ENCODE results near the gene LHCGR. TPM values are rescaled to one million over a fixed set of nuclear protein-coding genes. Genes with fewer than 3 reads are reported as not detected.

LHCGR gene
- polyA plus RNA-seq, 1 donor from 2014 or later: not detected

GRCh38 chr2:48719480-48720177 is 35.9 kb downstream of the LHCGR start:
- no peaks in the 10 kb centered on the region for H3K9me3 ChIP-seq (ENCODE audit: low read length)
- no peak overlapping the region for H3K4me2 ChIP-seq (ENCODE audit: low read length)
- no peaks in the 10 kb centered on the region for H3K9me2 ChIP-seq (ENCODE audit: insufficient read depth, low read length)
- H3F3A ChIP-seq (ENCODE audit: insufficient read depth, low read length, poor library complexity, severe bottlenecking): no peaks in the 10 kb centered on the region
- no peaks in the 10 kb centered on the region for H3K36me3 ChIP-seq (ENCODE audit: insufficient read depth, low read length)
- H4K20me1 ChIP-seq (ENCODE audit: insufficient read depth): no peaks in the 10 kb centered on the region
- H3K27me3 ChIP-seq (ENCODE audit: insufficient read depth, low read depth, low read length): no peaks in the 10 kb centered on the region
- no peaks in the 10 kb centered on the region for H3K79me2 ChIP-seq (replicated peaks; ENCODE audit: insufficient read depth, low read length)
- TF ChIP-seq REST (IDR thresholded peaks at IDR 0.05; ENCODE audit: borderline replicate concordance) (no peak), SMC3 (conservative IDR thresholded peaks at IDR 0.05; ENCODE audit: poor library complexity) (no peak), TAF1 (IDR thresholded peaks at IDR 0.05; ENCODE audit: low read depth) (no peak), CTCF (IDR thresholded peaks at IDR 0.05; ENCODE audit: poor library complexity, severe bottlenecking) (no peak), POLR2AphosphoS5 (IDR thresholded peaks at IDR 0.05) (no peak), EZH2 (IDR thresholded peaks at IDR 0.05; ENCODE audit: borderline replicate concordance, insufficient read depth, low read length, poor library complexity, severe bottlenecking) (no peak), MXI1 (conservative IDR thresholded peaks at IDR 0.05; ENCODE audit: poor library complexity, severe bottlenecking) (no peak), EP300 (conservative IDR thresholded peaks at IDR 0.05; ENCODE audit: poor library complexity, severe bottlenecking) (no peak), RAD21 (conservative IDR thresholded peaks at IDR 0.05) (no peak)
- H3K9ac ChIP-seq (ENCODE audit: low read length): no peak overlapping the region
- no peak overlapping the region for H3K4me3 ChIP-seq (ENCODE audit: low read length)
- H3K27ac ChIP-seq (ENCODE audit: low read length): no peak overlapping the region
- H2AFZ ChIP-seq (ENCODE audit: low read depth, low read length): no peak overlapping the region

- Histone ChIP-seq H3K9ac (ENCODE audit: low read length) (no peak overlapping the region), H3K9me3 (ENCODE audit: low read length) (no peaks in the 10 kb centered on the region)
Observed at GRCh38 chr2:48717846-48718245, 37.7 kb downstream of the LHCGR start.

More at GRCh38 chr2:48717846-48718245, 37.7 kb downstream of the LHCGR start:
- Histone ChIP-seq H3K9me2 (ENCODE audit: insufficient read depth, low read length) (no peaks in the 10 kb centered on the region), H3K79me2 (replicated peaks; ENCODE audit: insufficient read depth, low read length) (no peaks in the 10 kb centered on the region), H3K27ac (ENCODE audit: low read length) (no peak overlapping the region), H3K4me3 (ENCODE audit: low read length) (no peak overlapping the region), H3K4me2 (ENCODE audit: low read length) (no peak overlapping the region), H3K36me3 (ENCODE audit: insufficient read depth, low read length) (no peaks in the 10 kb centered on the region), H3K27me3 (ENCODE audit: insufficient read depth, low read depth, low read length) (no peaks in the 10 kb centered on the region), H4K20me1 (ENCODE audit: insufficient read depth) (no peaks in the 10 kb centered on the region), H2AFZ (ENCODE audit: low read depth, low read length) (no peak overlapping the region), H3F3A (ENCODE audit: insufficient read depth, low read length, poor library complexity, severe bottlenecking) (no peaks in the 10 kb centered on the region)
- TF ChIP-seq REST (IDR thresholded peaks at IDR 0.05; ENCODE audit: borderline replicate concordance) (no peak), POLR2AphosphoS5 (IDR thresholded peaks at IDR 0.05) (no peak), SMC3 (conservative IDR thresholded peaks at IDR 0.05; ENCODE audit: poor library complexity) (no peak), EP300 (conservative IDR thresholded peaks at IDR 0.05; ENCODE audit: poor library complexity, severe bottlenecking) (no peak), TAF1 (IDR thresholded peaks at IDR 0.05; ENCODE audit: low read depth) (no peak), MXI1 (conservative IDR thresholded peaks at IDR 0.05; ENCODE audit: poor library complexity, severe bottlenecking) (no peak), CTCF (IDR thresholded peaks at IDR 0.05; ENCODE audit: poor library complexity, severe bottlenecking) (no peak)

All from neural cell (in vitro differentiated cells).